Neural progenitor cell (in vitro differentiated cells): ENCODE measurements around the gene SSBP2. TPM values are rescaled to one million over a fixed set of nuclear protein-coding genes. Genes with fewer than 3 reads are reported as not detected.
A peak's percentile ranks its signal among the peaks of the same experiment; 100 is the strongest.

Experiments used
- DNase-seq: peaks from one replicate; pipeline ENCODE4 v3.0.0-alpha.2; 2016; ENCODE audit warnings: low spot score
- H2AFZ ChIP-seq: fragments of 200-600 bp; sonication (generic); replicated peaks from 2 replicates; pipeline ENCODE4 v1.6.1; 2016; ENCODE audit warnings: antibody characterized with exemption
- H3F3A ChIP-seq: fragments of 200-600 bp; sonication (generic); 2 replicates; pipeline ENCODE4 v1.6.1; 2016; ENCODE audit warnings: antibody characterized with exemption, low read depth
- H3K27ac ChIP-seq: fragments of 200-600 bp; sonication (generic); 2 replicates; pipeline ENCODE4 v1.5.1; 2016; ENCODE audit warnings: mild to moderate bottlenecking
- H3K27me3 ChIP-seq: fragments of 200-600 bp; sonication (generic); 2 replicates; pipeline ENCODE4 v1.6.1; 2016; ENCODE audit warnings: mild to moderate bottlenecking, moderate library complexity
- H3K36me3 ChIP-seq: fragments of 200-600 bp; sonication (generic); 2 replicates; pipeline ENCODE4 v1.5.1; 2016
- H3K4me1 ChIP-seq: fragments of 200-600 bp; sonication (generic); 2 replicates; pipeline ENCODE4 v1.6.1; 2016; ENCODE audit warnings: mixed run types
- H3K4me2 ChIP-seq: fragments of 200-600 bp; sonication (generic); 2 replicates; pipeline ENCODE4 v1.6.1; 2016
- H3K4me3 ChIP-seq: fragments of 200-600 bp; sonication (generic); 2 replicates; pipeline ENCODE4 v1.5.1; 2016
- H3K79me2 ChIP-seq: fragments of 200-600 bp; sonication (generic); 2 replicates; pipeline ENCODE4 v1.6.1; 2016; ENCODE audit warnings: low read depth
- H3K9ac ChIP-seq: fragments of 200-600 bp; sonication (generic); 2 replicates; pipeline ENCODE4 v1.6.1; 2016
- H3K9me3 ChIP-seq: fragments of 200-600 bp; sonication (generic); 2 replicates; pipeline ENCODE4 v1.5.1; 2016; ENCODE audit warnings: low read depth
- H4K20me1 ChIP-seq: fragments of 200-600 bp; sonication (generic); 2 replicates; pipeline ENCODE4 v1.6.1; 2016; ENCODE audit warnings: low read depth
- H3K27ac Mint-ChIP-seq: 3 replicates; pipeline ENCODE4 v1.8.0; 2021; ENCODE audit warnings: mixed read lengths
- H3K27me3 Mint-ChIP-seq: 2 replicates; pipeline ENCODE4 v1.8.0; 2022; ENCODE audit warnings: low read depth, mild to moderate bottlenecking, inconsistent platforms, moderate library complexity, mixed read lengths; ENCODE audit not compliant: insufficient read depth
- H3K36me3 Mint-ChIP-seq: 3 replicates; pipeline ENCODE4 v1.8.0; 2021; ENCODE audit warnings: mixed read lengths
- H3K4me1 Mint-ChIP-seq: 3 replicates; pipeline ENCODE4 v1.8.0; 2021; ENCODE audit warnings: mixed read lengths
- H3K4me3 Mint-ChIP-seq: 3 replicates; pipeline ENCODE4 v1.8.0; 2021; ENCODE audit warnings: mild to moderate bottlenecking, moderate library complexity, mixed read lengths
- H3K9me3 Mint-ChIP-seq: 3 replicates; pipeline ENCODE4 v1.8.0; 2020; ENCODE audit warnings: mixed read lengths
- EZH2 ChIP-seq: fragments of 200-600 bp; sonication (generic); IDR thresholded peaks from 2 replicates; pipeline ENCODE4 v1.6.1; 2017; ENCODE audit warnings: antibody characterized with exemption, mild to moderate bottlenecking, moderate library complexity
- EZH2phosphoT487 ChIP-seq: fragments of 200-600 bp; sonication (generic); IDR thresholded peaks from 2 replicates; pipeline ENCODE4 v1.6.1; 2017; ENCODE audit warnings: antibody characterized with exemption
- total RNA-seq: library from RNA; depleted of rRNA; stranded (reverse); fragments of >200 nt; gene quantifications from 2 replicates; pipeline ENCODE4 v1.2.3, GENCODE V29; 2015; ENCODE audit warnings: low replicate concordance
- TF ChIP-seq, protein P1 (sequence below): fragments of 200-600 bp; sonication (generic); IDR thresholded peaks from 2 replicates; pipeline ENCODE4 v1.5.1; 2017; ENCODE audit warnings: antibody characterized with exemption, mild to moderate bottlenecking

SSBP2 gene
- total RNA-seq, 1 donor from 2014 or later = 175 TPM

GRCh38 chr5:81393783-81394718 lies 356.8 kb downstream of the SSBP2 start, which contains the start of gene ACOT12:
TSS of gene ACOT12 (minus strand) at chr5:81394134. CDS start at chr5:81394114, 20 bp downstream.
- Histone ChIP-seq H3K4me1 (peaks cover 6% of the 10 kb centered on the region), H4K20me1 (no peaks in the 10 kb centered on the region), H3K27ac (no peak within 1 kb of the TSS), H3K79me2 (no peaks in the 10 kb centered on the region), H3K9me3 (no peaks in the 10 kb centered on the region), H3K9ac (no peak within 1 kb of the TSS), H3K4me3 (peak within 1 kb of the TSS; percentile 74), H3K36me3 (no peaks in the 10 kb centered on the region), H3F3A (peaks cover 29% of the 10 kb centered on the region), H3K27me3 (peaks cover 35% of the 10 kb centered on the region), H2AFZ (peak within 1 kb of the TSS; percentile 98), H3K4me2 (peak within 1 kb of the TSS; percentile 88)
- Mint-ChIP-seq H3K4me1 (peaks cover 11% of the 10 kb centered on the region), H3K9me3 (no peaks in the 10 kb centered on the region), H3K4me3 (peak within 1 kb of the TSS; percentile 83), H3K27ac (no peak within 1 kb of the TSS), H3K27me3 (peaks cover 20% of the 10 kb centered on the region), H3K36me3 (no peaks in the 10 kb centered on the region)
- peak; percentile 77 for DNase-seq
- TF ChIP-seq EZH2 = peak; percentile 49
- TF ChIP-seq, protein P1, sequence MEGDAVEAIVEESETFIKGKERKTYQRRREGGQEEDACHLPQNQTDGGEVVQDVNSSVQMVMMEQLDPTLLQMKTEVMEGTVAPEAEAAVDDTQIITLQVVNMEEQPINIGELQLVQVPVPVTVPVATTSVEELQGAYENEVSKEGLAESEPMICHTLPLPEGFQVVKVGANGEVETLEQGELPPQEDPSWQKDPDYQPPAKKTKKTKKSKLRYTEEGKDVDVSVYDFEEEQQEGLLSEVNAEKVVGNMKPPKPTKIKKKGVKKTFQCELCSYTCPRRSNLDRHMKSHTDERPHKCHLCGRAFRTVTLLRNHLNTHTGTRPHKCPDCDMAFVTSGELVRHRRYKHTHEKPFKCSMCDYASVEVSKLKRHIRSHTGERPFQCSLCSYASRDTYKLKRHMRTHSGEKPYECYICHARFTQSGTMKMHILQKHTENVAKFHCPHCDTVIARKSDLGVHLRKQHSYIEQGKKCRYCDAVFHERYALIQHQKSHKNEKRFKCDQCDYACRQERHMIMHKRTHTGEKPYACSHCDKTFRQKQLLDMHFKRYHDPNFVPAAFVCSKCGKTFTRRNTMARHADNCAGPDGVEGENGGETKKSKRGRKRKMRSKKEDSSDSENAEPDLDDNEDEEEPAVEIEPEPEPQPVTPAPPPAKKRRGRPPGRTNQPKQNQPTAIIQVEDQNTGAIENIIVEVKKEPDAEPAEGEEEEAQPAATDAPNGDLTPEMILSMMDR = no peak

DNA sequence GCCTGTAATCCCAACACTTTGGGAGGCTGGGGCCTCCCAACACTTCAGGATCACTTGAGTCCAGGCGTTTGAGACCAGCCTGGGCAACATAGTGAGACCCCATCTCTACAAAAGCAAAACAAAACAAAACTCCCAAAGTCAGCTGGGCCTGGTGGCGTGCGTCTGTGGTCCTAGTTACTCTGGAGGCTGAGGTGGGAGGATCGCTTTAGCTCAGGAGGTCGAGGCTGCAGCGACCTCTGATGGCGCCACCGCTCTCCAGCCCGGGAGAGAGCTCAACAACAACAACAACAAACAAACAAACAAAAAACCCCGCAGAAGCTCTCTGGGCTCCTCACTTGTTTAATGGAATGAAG lies 357.5 kb downstream of the SSBP2 start:
- Mint-ChIP-seq H3K4me3 (peak overlapping the region; percentile 83), H3K27me3 (peaks cover 17% of the 10 kb centered on the region)

DNA sequence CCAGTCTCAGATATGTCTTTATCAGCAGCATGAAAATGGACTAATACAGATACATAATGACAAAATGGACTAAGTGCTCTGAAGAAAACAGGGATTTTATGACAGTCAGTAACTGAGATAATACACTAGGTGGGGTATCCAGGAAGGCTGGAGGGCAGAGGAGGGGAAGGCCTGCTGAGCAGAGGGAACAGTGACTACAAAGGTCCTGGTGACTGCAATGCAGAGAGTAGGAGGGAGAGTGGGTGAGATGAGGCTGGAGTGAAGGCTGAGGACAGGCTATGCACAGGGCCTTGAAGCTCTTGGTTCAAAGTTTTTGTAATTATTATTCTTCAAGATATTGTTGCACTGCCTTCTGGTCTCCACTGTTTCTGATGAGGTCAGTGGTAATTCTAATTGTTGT lies 361.9 kb downstream of the SSBP2 start:
- H3K79me2 ChIP-seq = no peaks in the 10 kb centered on the region
- no peak for DNase-seq

More for the DNA sequence above, 357.5 kb downstream of the SSBP2 start:
- Histone ChIP-seq H3K27ac (no peak overlapping the region), H3K4me3 (peak overlapping the region; percentile 74), H3K79me2 (no peaks in the 10 kb centered on the region), H3K9ac (no peak overlapping the region), H3K9me3 (no peaks in the 10 kb centered on the region), H3F3A (peaks cover 29% of the 10 kb centered on the region), H3K4me2 (peak overlapping the region; percentile 88), H3K4me1 (peaks cover 6% of the 10 kb centered on the region), H3K36me3 (no peaks in the 10 kb centered on the region), H4K20me1 (no peaks in the 10 kb centered on the region), H3K27me3 (peaks cover 35% of the 10 kb centered on the region), H2AFZ (peak overlapping the region; percentile 98)
- H3K27ac Mint-ChIP-seq = no peak overlapping the region
- TF ChIP-seq EZH2 = no peak
- TF ChIP-seq, protein P1 = peak; percentile 33
- DNase-seq = no peak
- no peaks in the 10 kb centered on the region for H3K9me3 Mint-ChIP-seq
- H3K4me1 Mint-ChIP-seq = peaks cover 11% of the 10 kb centered on the region
- no peaks in the 10 kb centered on the region for H3K36me3 Mint-ChIP-seq

More for the DNA sequence above, 361.9 kb downstream of the SSBP2 start:
- peaks cover 4% of the 10 kb centered on the region for H3K4me1 Mint-ChIP-seq
- H3K4me3 Mint-ChIP-seq = no peak overlapping the region
- Histone ChIP-seq H3K36me3 (no peaks in the 10 kb centered on the region), H3K27me3 (peaks cover 15% of the 10 kb centered on the region), H3K4me1 (peaks cover 6% of the 10 kb centered on the region), H3K9me3 (no peaks in the 10 kb centered on the region), H3K4me3 (no peak overlapping the region), H2AFZ (no peak overlapping the region), H3K4me2 (no peak overlapping the region), H3K9ac (no peak overlapping the region), H3F3A (peaks cover 16% of the 10 kb centered on the region), H3K27ac (no peak overlapping the region), H4K20me1 (no peaks in the 10 kb centered on the region)
- TF ChIP-seq EZH2 = no peak
- TF ChIP-seq, protein P1 = no peak
- no peak for TF ChIP-seq EZH2phosphoT487
- peaks cover 2% of the 10 kb centered on the region for H3K9me3 Mint-ChIP-seq
- no peaks in the 10 kb centered on the region for H3K36me3 Mint-ChIP-seq
- H3K27me3 Mint-ChIP-seq = peaks cover 7% of the 10 kb centered on the region
- H3K27ac Mint-ChIP-seq = no peak overlapping the region
